DMS79 treated with DMSO at 0.1 percent for 48 hours (cell line): ENCODE data around the gene TMPRSS12.
"Not testable (repeated sequence)": the region's sequence is repeated elsewhere in the genome, so short reads cannot be mapped to it uniquely, and the experiment has no call there.

ENCODE experiments used
- DNase-seq: peaks from one replicate; lab custom pipeline; 2025; lab: John Stamatoyannopoulos, UW

The TMPRSS12 gene, protein sequence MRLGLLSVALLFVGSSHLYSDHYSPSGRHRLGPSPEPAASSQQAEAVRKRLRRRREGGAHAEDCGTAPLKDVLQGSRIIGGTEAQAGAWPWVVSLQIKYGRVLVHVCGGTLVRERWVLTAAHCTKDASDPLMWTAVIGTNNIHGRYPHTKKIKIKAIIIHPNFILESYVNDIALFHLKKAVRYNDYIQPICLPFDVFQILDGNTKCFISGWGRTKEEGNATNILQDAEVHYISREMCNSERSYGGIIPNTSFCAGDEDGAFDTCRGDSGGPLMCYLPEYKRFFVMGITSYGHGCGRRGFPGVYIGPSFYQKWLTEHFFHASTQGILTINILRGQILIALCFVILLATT

GRCh38 chr12:50842637-50843493, at the start of gene TMPRSS12:
Gene TMPRSS12, plus strand, starts transcription at chr12:50842926. Its CDS starts 39 bp downstream, at chr12:50842965.
- DNase-seq = no peak

- no peak for DNase-seq
Measured at GRCh38 chr12:50799908-50800307, 42.8 kb upstream of the TMPRSS12 start.

DNA sequence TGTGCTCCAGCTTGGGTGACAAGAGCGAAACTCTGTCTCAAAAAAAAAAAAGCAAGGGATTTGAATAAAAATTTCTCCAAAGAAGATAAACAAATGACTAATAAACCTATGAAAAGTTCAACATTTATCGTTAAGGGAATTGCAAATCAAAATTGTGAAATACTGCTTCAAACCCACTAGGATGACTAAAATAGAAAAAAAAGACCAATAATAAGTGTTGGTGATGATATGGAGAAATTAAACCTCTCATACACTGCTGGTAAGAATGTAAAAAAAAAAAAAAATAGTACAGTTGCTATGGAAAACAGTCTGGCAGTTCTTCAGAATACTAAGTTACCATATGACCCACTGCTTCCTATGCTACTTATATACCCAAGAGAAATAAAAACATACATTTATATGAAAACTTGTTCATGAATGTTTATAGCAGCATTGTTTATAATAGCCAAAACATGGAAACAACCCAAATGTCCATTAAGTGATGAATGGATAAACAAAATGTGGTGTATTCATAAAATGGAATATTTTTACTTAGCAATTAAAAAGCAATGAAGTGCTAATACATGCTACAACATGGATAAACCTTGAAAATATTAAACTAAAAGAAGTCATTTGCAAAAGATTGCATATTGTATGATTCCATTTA, 39.4 kb upstream of the TMPRSS12 start:
- DNase-seq = no peak

DNA sequence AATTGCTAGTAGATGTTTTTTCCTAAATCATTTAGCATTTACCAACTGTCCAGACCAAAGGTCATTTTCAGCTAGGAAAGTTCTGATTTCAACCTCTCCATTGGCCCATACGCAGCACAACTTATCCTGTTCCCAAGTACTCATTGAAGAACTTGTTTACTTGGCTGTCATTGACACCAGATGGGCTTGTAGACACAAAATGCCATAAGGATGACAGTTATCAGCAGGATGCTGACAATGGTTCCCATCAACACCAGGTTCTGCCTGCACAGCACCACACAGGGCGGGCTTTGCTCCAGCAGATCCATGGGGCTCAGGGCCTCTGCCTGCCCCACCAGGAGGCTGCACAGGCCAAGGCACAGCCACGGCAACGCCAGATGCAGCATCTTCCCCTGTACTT, 36.5 kb upstream of the TMPRSS12 start:
- no peak for DNase-seq

DNA sequence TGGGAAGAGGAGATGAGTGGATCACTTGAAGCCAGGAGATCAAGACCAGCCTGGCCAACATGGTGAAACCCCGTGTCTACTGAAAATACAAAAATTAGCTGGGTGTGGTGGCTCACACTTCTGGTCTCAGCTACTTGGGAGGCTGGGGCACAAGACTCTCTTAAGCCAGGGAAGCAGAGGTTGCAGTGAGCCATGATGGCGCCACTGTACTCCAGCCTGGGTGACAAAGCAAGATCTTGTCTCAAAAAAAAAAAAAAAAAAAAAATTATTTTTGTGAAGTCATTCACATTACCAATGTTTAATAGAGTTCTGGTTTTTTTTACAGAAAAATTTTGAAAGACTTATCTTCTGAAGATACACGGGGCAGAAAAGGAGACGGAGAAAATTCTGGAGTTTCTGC, 33.6 kb upstream of the TMPRSS12 start:
- not testable (repeated sequence) for DNase-seq

DNA sequence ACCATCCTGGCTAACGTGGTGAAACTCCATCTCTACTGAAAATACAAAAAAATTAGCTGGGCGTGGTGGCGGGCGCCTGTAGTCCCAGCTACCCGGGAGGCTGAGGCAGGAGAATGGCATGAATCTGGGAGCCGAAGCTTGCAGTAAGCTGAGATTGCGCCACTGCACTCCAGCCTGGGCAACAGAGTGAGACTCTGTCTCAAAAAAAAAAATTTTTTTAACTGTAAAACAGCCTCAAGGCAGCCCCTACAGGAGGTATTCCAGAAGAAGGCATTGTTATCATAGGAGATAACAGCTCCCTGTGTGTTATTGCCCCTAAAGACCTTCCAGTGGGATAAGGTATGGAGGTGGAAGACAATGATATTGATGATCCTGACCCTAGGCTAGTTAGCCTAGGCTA, 27.8 kb upstream of the TMPRSS12 start:
- DNase-seq = not testable (repeated sequence)

DNA sequence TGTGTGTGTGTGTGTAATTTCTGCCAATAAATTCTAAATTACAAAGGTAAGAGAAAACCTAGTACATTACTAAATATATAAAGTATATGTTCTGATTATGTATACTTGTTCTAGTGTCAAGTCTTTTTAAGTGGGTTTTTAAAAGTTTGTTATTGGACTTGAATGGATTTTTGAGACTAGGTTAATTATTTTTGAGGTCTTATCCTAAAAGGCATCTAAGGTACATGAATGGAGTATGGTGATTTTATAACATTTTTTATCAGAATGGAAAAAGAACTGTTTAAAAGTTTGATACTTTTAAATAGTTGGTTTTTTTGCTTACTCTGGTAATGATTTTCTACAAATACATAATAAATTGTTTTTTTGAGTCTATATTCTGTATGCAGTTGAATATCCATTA, 22.5 kb upstream of the TMPRSS12 start:
- DNase-seq = no peak

DNA sequence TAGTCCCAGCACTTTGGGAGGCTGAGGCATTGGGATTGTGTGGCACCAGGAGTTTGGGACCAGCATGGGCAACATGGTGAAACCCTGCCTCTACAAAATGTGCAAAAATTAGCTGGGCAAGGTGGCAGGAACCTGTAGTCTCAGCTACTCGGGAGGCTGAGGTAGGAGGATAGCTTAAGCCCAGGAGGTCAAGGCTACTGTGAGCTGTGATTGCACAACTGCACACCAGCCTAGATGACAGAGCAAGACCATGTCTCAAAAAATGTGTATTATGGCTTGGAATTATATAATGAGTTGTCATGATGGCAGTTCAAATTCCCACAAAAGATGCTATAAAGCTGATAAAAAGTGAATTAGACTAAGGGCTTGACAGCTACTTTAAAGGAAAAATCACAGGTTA, 20.6 kb upstream of the TMPRSS12 start:
- no peak for DNase-seq

DNA sequence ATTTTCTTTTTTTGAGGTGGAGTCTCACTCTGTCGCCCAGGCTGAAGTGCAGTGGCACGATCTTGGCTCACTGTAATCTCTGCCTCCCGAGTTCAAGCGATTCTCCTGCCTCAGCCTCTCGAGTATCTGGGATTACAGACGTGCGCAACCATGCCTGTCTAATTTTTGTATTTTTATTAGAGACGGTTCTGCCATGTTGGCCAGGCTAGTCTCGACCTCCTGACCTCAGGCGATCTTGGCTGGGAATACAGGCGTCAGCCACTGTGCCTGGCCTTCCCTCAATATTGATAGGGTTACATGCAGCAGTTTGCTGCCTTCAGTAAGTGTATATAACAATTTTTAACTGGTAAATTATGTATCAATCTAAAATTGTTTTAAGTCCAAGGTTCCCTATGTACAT, 19.0 kb upstream of the TMPRSS12 start:
- DNase-seq = not testable (repeated sequence)

- no peak for DNase-seq
Measured at GRCh38 chr12:50824914-50825313, 17.8 kb upstream of the TMPRSS12 start.

DNA sequence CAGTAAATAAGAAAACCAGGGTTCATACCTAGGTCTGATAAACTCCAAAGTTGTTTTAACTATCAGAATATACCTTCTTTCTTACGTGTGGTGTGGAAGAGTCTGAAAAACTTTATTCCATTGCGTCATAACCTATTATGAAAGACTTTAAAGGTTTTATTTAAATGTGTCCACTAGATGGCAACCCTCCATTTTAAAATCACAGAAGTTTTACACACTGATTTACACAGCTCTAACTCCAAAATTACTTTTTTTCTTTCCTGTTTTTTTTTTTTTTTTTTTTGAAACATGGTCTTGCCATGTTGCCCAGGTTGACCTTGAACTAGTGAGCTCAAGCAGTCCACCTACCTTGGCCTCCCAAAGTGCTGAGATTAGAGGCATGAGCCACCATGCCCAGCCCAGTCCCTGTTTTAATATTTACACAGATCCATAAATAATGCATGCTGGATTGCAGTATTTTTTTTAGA, 17.3 kb upstream of the TMPRSS12 start:
- DNase-seq = peak; percentile 31

DNA sequence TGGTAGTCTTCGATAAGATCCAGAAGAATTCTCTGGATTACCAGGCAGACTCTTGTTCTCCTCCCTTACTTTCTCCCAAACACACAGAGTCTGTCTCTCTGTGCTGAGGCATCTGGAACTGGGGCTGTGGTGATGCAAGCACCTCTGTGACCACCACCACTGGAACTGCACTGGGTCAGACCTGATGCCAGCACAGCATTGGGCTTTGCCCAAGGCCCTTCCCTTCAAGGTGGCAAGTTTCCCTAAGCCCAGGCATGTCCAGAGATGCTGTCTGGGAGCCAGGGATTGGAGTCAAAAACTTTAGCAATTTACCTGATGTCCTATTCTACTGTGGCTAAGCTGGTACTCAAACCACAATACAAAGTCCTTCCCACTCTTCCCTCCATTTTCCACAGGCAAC, 14.6 kb upstream of the TMPRSS12 start:
- no peak for DNase-seq

DNA sequence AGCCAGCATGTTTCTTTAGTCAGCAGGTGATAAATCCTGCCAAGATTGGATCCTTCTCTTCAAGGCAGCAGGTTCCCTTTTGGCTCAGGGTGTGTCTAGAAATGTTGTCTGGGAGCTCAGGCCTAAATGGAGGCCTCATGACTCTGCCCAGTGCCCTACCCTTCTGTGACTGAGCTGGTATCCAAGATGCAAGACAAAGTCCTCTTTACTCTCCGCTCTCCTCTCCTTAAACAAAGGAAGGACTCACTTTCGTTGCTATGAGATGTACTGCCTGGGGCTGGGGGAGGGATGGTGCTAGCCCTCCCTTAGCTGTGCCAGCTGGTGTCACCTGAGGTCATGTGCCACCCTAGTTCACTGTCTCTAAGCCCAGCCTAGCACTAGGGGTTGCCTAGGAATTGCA, 13.8 kb upstream of the TMPRSS12 start:
- DNase-seq = no peak

GRCh38 chr12:50833801-50834200, 8.9 kb upstream of the TMPRSS12 start:
- not testable (repeated sequence) for DNase-seq

DNA sequence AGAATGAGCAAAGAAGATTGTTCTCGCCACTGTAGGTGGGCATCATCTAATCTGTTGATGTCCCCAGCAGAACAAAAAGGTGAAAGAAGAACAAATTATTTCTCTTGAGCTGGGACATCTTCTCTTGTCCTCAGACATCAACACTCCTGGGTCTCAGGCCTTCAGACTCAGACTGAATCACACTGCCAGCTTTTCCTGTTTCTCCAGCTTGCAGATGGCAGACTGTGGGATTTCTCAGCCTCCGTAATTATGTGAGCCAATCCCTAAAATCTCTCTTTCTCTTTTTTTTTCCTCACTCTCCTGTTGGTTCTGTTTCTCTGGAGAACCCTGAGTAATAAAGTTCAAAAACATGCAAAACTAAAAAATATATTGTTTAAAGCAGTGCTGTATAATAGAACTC, 3.7 kb upstream of the TMPRSS12 start:
- no peak for DNase-seq

DNA sequence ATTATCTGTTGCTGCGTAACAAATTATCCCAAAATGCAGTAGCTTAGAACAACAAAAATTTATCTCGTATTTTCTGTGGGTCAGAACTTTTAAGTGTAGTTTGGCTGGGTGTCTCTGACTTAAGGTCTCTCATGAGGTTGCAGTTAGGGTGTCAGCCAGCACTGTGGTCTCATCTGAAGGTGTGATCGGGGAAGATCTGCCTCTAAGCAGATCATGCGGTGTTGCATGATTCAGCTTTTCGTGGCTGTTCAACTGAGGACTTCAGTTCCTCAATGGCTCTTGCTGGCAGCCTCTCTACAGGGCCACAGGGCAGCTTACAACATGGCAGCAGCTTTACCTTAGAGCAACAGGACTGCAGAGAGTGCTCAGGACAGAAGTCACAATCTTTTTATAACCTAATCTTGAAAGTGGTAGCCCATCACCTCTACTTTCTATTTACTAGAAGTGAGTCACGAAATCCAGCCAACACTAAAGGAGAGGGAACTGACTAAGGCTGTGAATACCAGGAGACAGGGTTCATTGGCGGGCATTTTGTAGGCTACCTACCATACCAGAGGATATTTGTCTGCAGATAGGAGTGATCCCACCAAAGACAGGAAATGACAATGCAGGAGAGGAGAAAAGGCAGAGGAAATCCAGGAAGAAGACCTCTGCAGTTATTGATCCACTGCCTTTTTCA, 1.8 kb upstream of the TMPRSS12 start:
- DNase-seq = no peak

GRCh38 chr12:50841716-50842531, 802 bp upstream of the TMPRSS12 start:
- DNase-seq = no peak

DNA sequence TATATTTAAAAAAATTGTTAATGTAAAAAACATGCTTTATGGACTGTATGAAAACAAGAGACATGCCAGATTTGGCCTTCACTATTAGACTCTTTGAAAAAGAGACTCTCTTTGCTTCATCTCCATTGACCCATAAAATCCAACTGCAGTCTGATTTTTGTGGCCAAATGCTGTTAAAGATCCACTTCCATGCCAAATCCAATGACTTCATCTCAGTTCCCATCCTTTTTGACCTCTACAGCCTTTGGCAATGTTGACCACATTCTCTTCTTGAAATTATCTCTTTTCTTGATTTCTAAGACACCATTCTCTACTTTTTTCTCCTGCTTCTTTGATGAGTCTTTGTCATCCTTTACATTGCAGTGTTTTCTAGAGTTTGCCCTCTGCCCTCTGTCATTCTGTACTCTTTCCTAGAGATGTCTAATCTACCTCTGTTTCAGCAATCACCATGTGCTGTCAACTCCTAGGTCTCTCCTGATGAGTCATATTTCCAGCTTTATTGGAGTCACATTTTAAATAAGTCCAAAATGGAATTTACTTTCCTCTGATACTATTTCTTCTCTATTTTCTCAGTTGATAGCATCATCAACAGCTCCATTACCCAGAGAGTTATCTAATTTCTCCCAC, 2.4 kb downstream of the TMPRSS12 start:
- DNase-seq = no peak

GRCh38 chr12:50848963-50849362, 6.2 kb downstream of the TMPRSS12 start:
- no peak for DNase-seq

- not testable (repeated sequence) for DNase-seq
Measured at GRCh38 chr12:50855218-50855617, 12.5 kb downstream of the TMPRSS12 start.

GRCh38 chr12:50855679-50856078, 13.0 kb downstream of the TMPRSS12 start:
- DNase-seq = not testable (repeated sequence)
